GM12878 (cell line): ENCODE data around the gene TMPRSS13. TPM values are rescaled to one million over a fixed set of nuclear protein-coding genes. Genes with fewer than 3 reads are reported as not detected.

Experiments
- ATAC-seq: fragments of 200-7000 bp; cut with Tn5 transposase; 3 replicates; pipeline ENCODE4 v1.9.1; 2020; ENCODE audit warnings: mild to moderate bottlenecking, moderate library complexity
- BruUV-seq: library from RNA; stranded (reverse); fragments of 400-500 nt; replicated peaks from 2 replicates; lab custom pipeline; 2021; lab: Mats Ljungman, UMichigan
- CTCF ChIA-PET: fragments of 300-600 bp; sonication (Branson Sonifier 250); formaldehyde crosslinking; extraction: SDS; loops from one replicate; lab custom pipeline; 2021; ENCODE audit warnings: inconsistent platforms; lab: Yijun Ruan, JAX
- POLR2A ChIA-PET: fragments of 350-600 bp; formaldehyde crosslinking; extraction: SDS; loops from one replicate; lab custom pipeline; 2021; ENCODE audit warnings: inconsistent platforms; lab: Charles Lee
- RAD21 ChIA-PET: fragments of 300-600 bp; sonication (Branson Sonifier 250); formaldehyde crosslinking; loops from one replicate; lab custom pipeline; 2023; ENCODE audit warnings: antibody characterized with exemption; ENCODE audit not compliant: unreplicated experiment; lab: Charles Lee
- SMC1A ChIA-PET: fragments of 300-600 bp; sonication (Branson Sonifier 250); formaldehyde crosslinking; loops from one replicate; lab custom pipeline; 2023; ENCODE audit not compliant: unreplicated experiment, uncharacterized antibody; lab: Charles Lee
- DNase-seq: peaks from one replicate; pipeline ENCODE4 v3.0.0-alpha.2; 2011; ENCODE audit warnings: low read depth, low spot score
- FAIRE-seq: peaks from 3 replicates; lab custom pipeline; 2011; peaks lifted over from hg19 to GRCh38; lab: Jason Lieb, UNC
- H2AFZ ChIP-seq: 2 replicates; pipeline ENCODE4 v1.6.0; 2011; ENCODE audit warnings: low read depth, low read length, control low read depth; ENCODE audit not compliant: control insufficient read depth
- H3K27ac ChIP-seq: 2 replicates; pipeline ENCODE4 v1.5.1; 2011; ENCODE audit warnings: control low read depth; ENCODE audit not compliant: control insufficient read depth, insufficient read depth
- H3K27me3 ChIP-seq, 2 experiments: replicated peaks in 1 of 2; 2 replicates each; pipeline versions ENCODE4 v1.6.0 to v1.6.1; 2011; ENCODE audit warnings: low read length in 1 of 2; ENCODE audit not compliant: control insufficient read depth in 2 of 2, insufficient read depth in 2 of 2
- H3K36me3 ChIP-seq, 2 experiments: 2 replicates each; pipeline ENCODE4 v1.5.1; 2011; ENCODE audit warnings: low read length in 1 of 2; ENCODE audit not compliant: control insufficient read depth in 2 of 2, insufficient read depth in 2 of 2
- H3K4me1 ChIP-seq: 2 replicates; pipeline ENCODE4 v1.6.1; 2011; ENCODE audit warnings: mild to moderate bottlenecking, low read length, moderate library complexity, mixed read lengths; ENCODE audit not compliant: control insufficient read depth, insufficient read depth
- H3K4me2 ChIP-seq: 2 replicates; pipeline ENCODE4 v1.6.0; 2011; ENCODE audit warnings: control low read depth; ENCODE audit not compliant: control insufficient read depth, insufficient read depth
- H3K4me3 ChIP-seq: fragments of 200-600 bp; sonication (generic); 2 replicates; pipeline ENCODE4 v1.5.1; 2016
- H3K79me2 ChIP-seq: 2 replicates; pipeline ENCODE4 v1.6.0; 2011; ENCODE audit warnings: low read length; ENCODE audit not compliant: control insufficient read depth, insufficient read depth
- H3K9ac ChIP-seq: 2 replicates; pipeline ENCODE4 v1.8.0; 2011; ENCODE audit warnings: low read length, control low read depth, mixed read lengths; ENCODE audit not compliant: control insufficient read depth, insufficient read depth
- H3K9me3 ChIP-seq: replicated peaks from 3 replicates; pipeline ENCODE4 v1.5.1; 2011; ENCODE audit warnings: mild to moderate bottlenecking, low read length; ENCODE audit not compliant: control insufficient read depth, insufficient read depth
- H4K20me1 ChIP-seq: 2 replicates; pipeline ENCODE4 v1.6.0; 2011; ENCODE audit not compliant: control insufficient read depth, insufficient read depth
- CHD4 ChIP-seq: fragments of 200-600 bp; sonication (generic); IDR thresholded peaks from 2 replicates; pipeline ENCODE4 v1.6.1; 2016; ENCODE audit warnings: mild to moderate bottlenecking
- HDAC2 ChIP-seq: fragments of 200-600 bp; sonication (generic); IDR thresholded peaks from 2 replicates; pipeline ENCODE4 v1.6.1; 2017
- KDM1A ChIP-seq: fragments of 200-600 bp; sonication (generic); IDR thresholded peaks from 2 replicates; pipeline ENCODE4 v1.6.1; 2016; ENCODE audit warnings: borderline replicate concordance
- WGBS: methylation state at CpG from one replicate; pipeline ENCODE4 v1.1.6; 2016; ENCODE audit warnings: low lambda C conversion rate; ENCODE audit not compliant: insufficient replicate concordance, insufficient coverage; ENCODE audit errors: missing lambda C conversion rate; 5-methylcytosine and 5-hydroxymethylcytosine counted together
- in situ Hi-C: fragments of 300-500 bp; cut with MboI; formaldehyde crosslinking; loops from 9 replicates; pipeline ENCODE4 v1.14.3; 2018; ENCODE audit warnings: mixed read lengths
- intact Hi-C: fragments of 100-400 bp; cut with micrococcal nuclease; formaldehyde crosslinking; loops from one replicate; pipeline ENCODE4 v1.14.2; 2022; ENCODE audit not compliant: unreplicated experiment
- polyA plus RNA-seq, 11 experiments: library from polyadenylated mRNA; depleted of rRNA in 4 of 11; unstranded in 6 of 11; stranded (reverse) in 5 of 11; fragments of >200 nt; fragmentation: Nextera tagmentation in 4 of 11; fragmentation: Illumina TruSeq in 1 of 11; extraction: Ambion mirVana in 4 of 11; extraction: Trizol in 1 of 11; gene quantifications; 1 replicate in 1 of 11; 2 replicates in 10 of 11; pipeline versions ENCODE4 v1.2.1 to v1.2.3, GENCODE V29; 2011 to 2016; ENCODE audit warnings: inconsistent platforms in 2 of 11, missing spikeins in 2 of 11, low read depth in 1 of 11
- total RNA-seq, 4 experiments: library from RNA; depleted of rRNA in 3 of 4; stranded (reverse); fragments of >200 nt in 3 of 4; fragmentation: Illumina TruSeq in 1 of 4; extraction: Trizol in 1 of 4; gene quantifications; 2 replicates each; pipeline versions ENCODE4 v1.2.1 to v1.2.3, GENCODE V29; 2013 to 2021
- TF ChIP-seq, protein P1 (sequence below): IDR thresholded peaks from 2 replicates; pipeline ENCODE4 v1.6.1; 2011; ENCODE audit warnings: borderline replicate concordance, low read depth, mild to moderate bottlenecking, moderate library complexity, mixed read lengths, low read length; ENCODE audit not compliant: insufficient read depth; ENCODE audit errors: extremely low read length
- TF ChIP-seq, protein P2 (sequence below): IDR thresholded peaks from 2 replicates; pipeline ENCODE4 v1.6.1; 2012; ENCODE audit warnings: mild to moderate bottlenecking, low read depth, low read length
- TF ChIP-seq, protein P3 (sequence below): fragments of 450-650 bp; IDR thresholded peaks from 2 replicates; pipeline ENCODE4 v1.6.1; 2016; ENCODE audit warnings: mild to moderate bottlenecking
- TF ChIP-seq, protein P4 (sequence below): fragments of 450-650 bp; IDR thresholded peaks from 2 replicates; pipeline ENCODE4 v1.6.1; 2016; ENCODE audit warnings: mild to moderate bottlenecking

The TMPRSS13 gene
- total and polyA plus RNA-seq, 10 of the 15 experiments (the other 5 are each of a cell fraction or from before 2014, with no cell fraction given) = 0.05 to 0.50 (median 0.26) TPM; not detected in 2

DNA sequence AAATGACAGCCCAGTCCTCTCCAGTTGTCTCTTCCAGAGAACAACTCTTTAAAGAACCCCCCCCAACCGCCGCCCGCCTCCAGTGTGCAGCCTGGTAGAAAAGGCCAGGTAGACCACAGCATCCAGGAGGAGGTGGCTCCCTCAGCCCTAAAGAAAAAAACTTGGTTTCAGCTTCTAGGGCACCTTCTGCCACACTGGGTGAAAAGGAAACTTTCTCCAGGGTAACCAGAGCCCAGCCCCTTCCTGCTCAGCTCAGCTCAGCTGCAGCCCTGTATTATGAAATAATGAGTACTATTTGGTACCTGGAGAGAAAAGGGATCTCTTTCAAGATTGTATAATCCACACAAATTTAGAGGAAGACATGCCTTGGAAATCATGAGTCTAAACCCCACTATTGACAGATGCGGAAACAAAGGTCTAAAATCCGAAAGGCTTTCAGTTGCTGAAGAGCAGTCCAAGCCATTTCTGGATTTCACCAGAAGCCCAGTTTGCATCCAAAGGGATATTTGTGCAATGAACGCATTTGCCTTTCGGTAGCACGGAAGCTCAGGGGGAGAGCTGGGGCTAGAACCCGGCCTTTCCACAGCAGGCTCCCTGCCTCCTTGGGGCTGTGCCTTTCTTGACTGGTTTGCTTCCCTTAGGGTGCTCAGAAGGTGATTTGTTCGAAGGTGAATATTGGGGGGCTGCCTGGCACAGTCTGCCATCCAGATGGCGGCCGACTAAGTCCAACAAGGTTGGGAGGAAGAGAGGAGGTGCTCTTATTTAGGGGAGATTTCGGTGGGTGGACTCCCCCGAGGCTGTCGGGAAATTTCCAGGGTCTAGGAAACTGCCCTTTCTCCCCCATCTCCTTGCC, 56.0 kb downstream of the TMPRSS13 start:
- POLR2A ChIA-PET = no interaction called here
- intact Hi-C loops (no loop called here), in situ Hi-C loops (no loop called here)
- CTCF ChIA-PET = no interaction called here
- H3K4me1 ChIP-seq = no peaks in the 10 kb centered on the region
- TF ChIP-seq, protein P1, sequence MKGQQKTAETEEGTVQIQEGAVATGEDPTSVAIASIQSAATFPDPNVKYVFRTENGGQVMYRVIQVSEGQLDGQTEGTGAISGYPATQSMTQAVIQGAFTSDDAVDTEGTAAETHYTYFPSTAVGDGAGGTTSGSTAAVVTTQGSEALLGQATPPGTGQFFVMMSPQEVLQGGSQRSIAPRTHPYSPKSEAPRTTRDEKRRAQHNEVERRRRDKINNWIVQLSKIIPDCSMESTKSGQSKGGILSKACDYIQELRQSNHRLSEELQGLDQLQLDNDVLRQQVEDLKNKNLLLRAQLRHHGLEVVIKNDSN = no peak
- H3K9me3 ChIP-seq = no peaks in the 10 kb centered on the region
- DNase-seq (no peak), ATAC-seq (peak; percentile 42; the same call in 2 of the 3 replicates), FAIRE-seq (no peak)
- no peak overlapping the region for H2AFZ ChIP-seq
- no TSS peak for BruUV-seq
- H3K36me3 ChIP-seq = no peaks in the 10 kb centered on the region
- no peak overlapping the region for H3K27ac ChIP-seq
- H3K27me3 ChIP-seq = peaks cover 13 to 15% of the 10 kb centered on the region in 2 experiments
- SMC1A ChIA-PET = interaction anchor here (0.8 to 1.4 kb wide), 2 partner anchors 8 to 11 kb away, joined by 3 read pairs; no protein-coding TSS in a partner anchor
- no peak overlapping the region for H3K9ac ChIP-seq
- no peak overlapping the region for H3K4me2 ChIP-seq
- RAD21 ChIA-PET = no interaction called here
- 39% methylated on average over 15 of the region's 15 CpGs for WGBS
- no peak overlapping the region for H3K4me3 ChIP-seq
- no peaks in the 10 kb centered on the region; the same call in 1 of the 2 replicates for H4K20me1 ChIP-seq
- H3K79me2 ChIP-seq = no peaks in the 10 kb centered on the region

DNA sequence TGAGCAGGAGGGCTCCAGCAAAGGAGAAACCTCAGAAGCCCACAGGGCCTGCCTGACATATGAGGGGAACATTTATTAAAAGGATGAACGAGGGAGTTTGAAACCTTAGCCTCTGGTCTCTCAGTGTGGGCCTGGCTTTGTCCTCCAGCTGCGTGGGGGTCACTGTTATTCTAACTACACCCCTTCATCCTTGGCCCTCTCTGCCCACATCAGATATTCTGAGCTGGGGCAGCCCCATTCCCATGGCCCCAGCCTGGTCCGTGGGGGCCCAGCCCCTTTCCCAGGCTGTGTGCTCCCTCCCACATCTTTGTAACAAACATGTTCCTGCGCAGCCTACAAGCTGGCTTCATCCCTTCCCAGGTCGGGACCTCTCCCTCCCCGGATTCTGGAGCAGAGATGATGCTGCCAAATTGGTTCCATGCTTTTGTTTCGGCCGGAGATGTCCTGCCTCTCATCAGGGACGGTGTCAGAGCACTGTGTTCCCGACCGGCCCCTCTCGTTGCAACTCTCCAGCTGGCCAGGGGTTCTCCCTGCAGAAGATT, 56.7 kb downstream of the TMPRSS13 start:
- ATAC-seq = no peak
- Histone ChIP-seq H3K27me3 (peaks cover 10 to 12% of the 10 kb centered on the region in 2 experiments), H3K9ac (no peak overlapping the region), H3K9me3 (no peaks in the 10 kb centered on the region), H3K4me2 (no peak overlapping the region), H3K4me1 (no peaks in the 10 kb centered on the region), H3K27ac (no peak overlapping the region), H3K79me2 (no peaks in the 10 kb centered on the region), H3K4me3 (no peak overlapping the region), H2AFZ (no peak overlapping the region), H3K36me3 (no peaks in the 10 kb centered on the region), H4K20me1 (no peaks in the 10 kb centered on the region)
- DNase-seq = no peak
- CTCF ChIA-PET = no interaction called here
- SMC1A ChIA-PET = interaction anchor here (0.8 to 1.4 kb wide), 2 partner anchors 9 to 10 kb away, joined by 3 read pairs; no protein-coding TSS in a partner anchor
- TF ChIP-seq CHD4 = no peak
- TF ChIP-seq, protein P2, sequence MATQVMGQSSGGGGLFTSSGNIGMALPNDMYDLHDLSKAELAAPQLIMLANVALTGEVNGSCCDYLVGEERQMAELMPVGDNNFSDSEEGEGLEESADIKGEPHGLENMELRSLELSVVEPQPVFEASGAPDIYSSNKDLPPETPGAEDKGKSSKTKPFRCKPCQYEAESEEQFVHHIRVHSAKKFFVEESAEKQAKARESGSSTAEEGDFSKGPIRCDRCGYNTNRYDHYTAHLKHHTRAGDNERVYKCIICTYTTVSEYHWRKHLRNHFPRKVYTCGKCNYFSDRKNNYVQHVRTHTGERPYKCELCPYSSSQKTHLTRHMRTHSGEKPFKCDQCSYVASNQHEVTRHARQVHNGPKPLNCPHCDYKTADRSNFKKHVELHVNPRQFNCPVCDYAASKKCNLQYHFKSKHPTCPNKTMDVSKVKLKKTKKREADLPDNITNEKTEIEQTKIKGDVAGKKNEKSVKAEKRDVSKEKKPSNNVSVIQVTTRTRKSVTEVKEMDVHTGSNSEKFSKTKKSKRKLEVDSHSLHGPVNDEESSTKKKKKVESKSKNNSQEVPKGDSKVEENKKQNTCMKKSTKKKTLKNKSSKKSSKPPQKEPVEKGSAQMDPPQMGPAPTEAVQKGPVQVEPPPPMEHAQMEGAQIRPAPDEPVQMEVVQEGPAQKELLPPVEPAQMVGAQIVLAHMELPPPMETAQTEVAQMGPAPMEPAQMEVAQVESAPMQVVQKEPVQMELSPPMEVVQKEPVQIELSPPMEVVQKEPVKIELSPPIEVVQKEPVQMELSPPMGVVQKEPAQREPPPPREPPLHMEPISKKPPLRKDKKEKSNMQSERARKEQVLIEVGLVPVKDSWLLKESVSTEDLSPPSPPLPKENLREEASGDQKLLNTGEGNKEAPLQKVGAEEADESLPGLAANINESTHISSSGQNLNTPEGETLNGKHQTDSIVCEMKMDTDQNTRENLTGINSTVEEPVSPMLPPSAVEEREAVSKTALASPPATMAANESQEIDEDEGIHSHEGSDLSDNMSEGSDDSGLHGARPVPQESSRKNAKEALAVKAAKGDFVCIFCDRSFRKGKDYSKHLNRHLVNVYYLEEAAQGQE = no peak
- TF ChIP-seq, protein P3, sequence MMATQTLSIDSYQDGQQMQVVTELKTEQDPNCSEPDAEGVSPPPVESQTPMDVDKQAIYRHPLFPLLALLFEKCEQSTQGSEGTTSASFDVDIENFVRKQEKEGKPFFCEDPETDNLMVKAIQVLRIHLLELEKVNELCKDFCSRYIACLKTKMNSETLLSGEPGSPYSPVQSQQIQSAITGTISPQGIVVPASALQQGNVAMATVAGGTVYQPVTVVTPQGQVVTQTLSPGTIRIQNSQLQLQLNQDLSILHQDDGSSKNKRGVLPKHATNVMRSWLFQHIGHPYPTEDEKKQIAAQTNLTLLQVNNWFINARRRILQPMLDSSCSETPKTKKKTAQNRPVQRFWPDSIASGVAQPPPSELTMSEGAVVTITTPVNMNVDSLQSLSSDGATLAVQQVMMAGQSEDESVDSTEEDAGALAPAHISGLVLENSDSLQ = no peak
- TF ChIP-seq HDAC2 = no peak
- TF ChIP-seq, protein P4, sequence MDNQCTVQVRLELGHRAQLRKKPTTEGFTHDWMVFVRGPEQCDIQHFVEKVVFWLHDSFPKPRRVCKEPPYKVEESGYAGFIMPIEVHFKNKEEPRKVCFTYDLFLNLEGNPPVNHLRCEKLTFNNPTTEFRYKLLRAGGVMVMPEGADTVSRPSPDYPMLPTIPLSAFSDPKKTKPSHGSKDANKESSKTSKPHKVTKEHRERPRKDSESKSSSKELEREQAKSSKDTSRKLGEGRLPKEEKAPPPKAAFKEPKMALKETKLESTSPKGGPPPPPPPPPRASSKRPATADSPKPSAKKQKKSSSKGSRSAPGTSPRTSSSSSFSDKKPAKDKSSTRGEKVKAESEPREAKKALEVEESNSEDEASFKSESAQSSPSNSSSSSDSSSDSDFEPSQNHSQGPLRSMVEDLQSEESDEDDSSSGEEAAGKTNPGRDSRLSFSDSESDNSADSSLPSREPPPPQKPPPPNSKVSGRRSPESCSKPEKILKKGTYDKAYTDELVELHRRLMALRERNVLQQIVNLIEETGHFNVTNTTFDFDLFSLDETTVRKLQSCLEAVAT = no peak
- no peak for TF ChIP-seq KDM1A
- no peak for FAIRE-seq
- 31% methylated on average over 12 of the region's 12 CpGs for WGBS
- RAD21 ChIA-PET = no interaction called here
- intact Hi-C loops = no loop called here
- BruUV-seq = no TSS peak
- POLR2A ChIA-PET = no interaction called here
- in situ Hi-C loops = no loop called here
